GM19328 (cell line): Measurements from ENCODE around the gene PCDHGA9.
"Not testable (repeated sequence)": the region's sequence is repeated elsewhere in the genome, so short reads cannot be mapped to it uniquely, and the experiment has no call there.

Source experiments
- ATAC-seq: cut with Tn5 transposase; IDR thresholded peaks from one replicate; pipeline ENCODE4 v1.9.1; 2021; ENCODE audit warnings: mild to moderate bottlenecking, moderate library complexity; ENCODE audit not compliant: unreplicated experiment

PCDHGA9 gene

DNA sequence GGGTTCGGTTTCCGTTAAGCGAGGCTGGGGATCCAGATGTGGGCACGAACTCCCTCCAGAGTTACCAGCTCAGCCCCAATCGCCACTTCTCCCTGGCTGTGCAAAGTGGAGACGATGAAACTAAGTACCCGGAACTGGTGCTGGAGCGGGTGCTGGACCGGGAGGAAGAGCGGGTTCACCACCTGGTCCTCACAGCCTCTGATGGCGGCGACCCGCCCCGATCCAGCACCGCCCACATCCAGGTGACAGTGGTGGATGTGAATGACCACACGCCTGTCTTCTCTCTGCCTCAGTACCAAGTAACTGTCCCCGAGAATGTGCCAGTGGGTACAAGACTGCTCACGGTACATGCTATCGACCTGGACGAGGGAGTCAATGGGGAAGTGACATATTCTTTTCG is 19.2 kb upstream of the PCDHGA9 start:
- no peak for ATAC-seq

DNA sequence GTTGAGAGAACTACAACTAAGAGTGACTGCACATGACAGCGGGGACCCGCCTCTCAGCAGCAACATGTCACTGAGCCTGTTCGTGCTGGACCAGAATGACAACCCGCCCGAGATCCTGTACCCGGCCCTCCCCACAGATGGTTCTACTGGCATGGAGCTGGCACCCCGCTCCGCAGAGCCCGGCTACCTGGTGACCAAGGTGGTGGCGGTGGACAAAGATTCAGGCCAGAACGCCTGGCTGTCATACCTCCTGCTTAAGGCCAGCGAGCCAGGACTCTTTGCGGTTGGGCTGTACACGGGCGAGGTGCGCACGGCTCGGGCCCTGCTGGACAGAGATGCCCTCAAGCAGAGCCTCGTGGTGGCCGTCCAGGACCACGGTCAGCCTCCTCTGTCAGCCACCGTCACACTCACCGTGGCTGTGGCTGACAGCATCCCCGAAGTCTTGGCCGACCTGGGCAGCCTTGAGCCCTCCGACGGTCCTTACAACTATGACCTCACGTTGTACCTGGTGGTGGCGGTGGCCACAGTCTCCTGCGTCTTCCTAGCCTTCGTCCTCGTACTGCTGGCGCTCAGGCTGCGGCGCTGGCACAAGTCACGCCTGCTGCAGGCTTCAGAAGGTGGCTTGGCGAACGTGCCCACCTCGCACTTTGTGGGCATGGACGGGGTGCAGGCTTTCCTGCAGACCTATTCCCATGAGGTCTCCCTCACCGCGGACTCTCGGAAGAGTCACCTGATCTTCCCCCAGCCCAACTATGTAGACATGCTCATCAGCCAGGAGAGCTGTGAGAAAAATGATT is 17.9 kb upstream of the PCDHGA9 start:
- ATAC-seq = no peak

DNA sequence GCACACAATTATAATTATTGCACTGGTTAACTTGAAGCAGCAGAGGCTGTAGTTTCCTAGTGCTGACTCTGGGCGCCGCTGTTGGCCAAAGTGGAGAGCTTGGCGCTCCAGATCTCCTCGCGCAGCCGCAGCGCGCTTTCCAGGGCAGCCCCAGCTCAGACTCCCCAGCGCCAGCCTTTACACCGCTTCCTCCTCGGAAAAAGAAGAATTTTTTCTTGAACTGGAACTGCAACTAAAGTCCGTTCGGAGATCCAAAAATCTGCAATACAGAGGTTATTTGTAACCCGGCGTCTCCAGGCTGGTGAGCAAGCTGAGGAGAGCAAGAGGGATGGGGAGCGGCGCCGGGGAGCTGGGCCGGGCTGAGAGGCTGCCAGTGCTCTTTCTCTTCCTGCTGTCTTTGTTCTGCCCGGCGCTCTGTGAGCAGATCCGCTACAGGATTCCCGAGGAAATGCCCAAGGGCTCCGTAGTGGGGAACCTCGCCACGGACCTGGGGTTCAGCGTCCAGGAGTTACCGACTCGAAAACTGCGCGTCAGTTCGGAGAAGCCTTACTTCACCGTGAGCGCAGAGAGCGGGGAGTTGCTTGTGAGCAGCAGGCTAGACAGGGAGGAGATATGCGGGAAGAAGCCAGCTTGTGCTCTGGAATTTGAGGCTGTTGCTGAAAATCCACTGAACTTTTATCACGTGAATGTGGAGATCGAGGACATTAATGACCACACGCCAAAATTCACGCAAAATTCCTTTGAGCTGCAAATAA is 14.8 kb upstream of the PCDHGA9 start, which contains the start of gene PCDHGB4:
PCDHGB4 (plus strand) TSS at position 142 of the 755 bp plus-strand sequence; CDS start at position 329, 187 bp downstream.
- not testable (repeated sequence) for ATAC-seq

DNA sequence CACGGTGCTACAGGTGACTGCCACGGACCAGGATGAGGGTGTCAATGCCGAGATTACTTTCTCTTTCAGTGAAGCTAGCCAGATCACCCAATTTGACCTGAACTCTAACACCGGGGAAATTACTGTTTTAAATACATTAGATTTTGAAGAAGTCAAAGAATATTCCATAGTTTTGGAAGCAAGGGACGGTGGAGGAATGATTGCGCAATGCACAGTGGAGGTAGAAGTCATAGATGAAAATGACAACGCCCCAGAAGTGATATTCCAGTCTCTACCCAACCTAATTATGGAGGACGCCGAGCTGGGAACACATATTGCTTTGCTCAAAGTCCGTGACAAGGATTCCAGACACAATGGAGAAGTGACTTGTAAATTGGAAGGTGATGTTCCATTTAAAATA is 13.9 kb upstream of the PCDHGA9 start:
- no peak for ATAC-seq

DNA sequence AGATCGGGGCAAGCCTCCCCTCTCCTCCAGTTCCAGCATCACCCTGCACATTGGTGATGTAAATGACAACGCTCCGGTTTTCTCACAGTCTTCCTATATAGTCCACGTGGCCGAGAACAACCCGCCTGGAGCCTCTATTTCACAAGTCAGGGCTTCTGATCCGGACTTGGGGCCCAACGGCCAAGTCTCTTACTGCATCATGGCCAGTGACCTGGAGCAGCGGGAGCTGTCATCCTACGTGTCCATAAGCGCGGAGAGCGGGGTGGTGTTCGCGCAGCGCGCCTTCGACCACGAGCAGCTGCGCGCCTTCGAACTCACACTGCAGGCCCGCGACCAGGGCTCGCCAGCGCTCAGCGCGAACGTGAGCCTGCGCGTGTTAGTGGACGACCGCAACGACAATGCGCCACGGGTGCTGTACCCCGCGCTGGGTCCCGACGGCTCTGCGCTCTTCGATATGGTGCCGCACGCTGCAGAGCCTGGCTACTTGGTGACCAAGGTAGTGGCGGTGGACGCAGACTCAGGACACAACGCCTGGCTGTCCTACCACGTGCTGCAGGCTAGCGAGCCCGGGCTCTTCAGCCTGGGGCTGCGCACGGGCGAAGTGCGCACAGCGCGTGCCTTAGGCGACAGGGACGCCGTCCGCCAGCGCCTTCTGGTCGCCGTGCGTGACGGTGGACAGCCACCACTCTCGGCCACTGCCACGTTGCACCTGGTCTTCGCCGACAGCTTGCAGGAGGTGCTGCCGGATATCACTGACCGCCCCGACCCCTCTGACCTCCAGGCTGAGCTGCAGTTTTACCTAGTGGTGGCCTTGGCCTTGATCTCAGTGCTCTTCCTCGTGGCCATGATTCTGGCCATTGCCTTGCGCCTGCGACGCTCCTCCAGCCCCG is 13.2 kb upstream of the PCDHGA9 start:
- ATAC-seq = no peak

DNA sequence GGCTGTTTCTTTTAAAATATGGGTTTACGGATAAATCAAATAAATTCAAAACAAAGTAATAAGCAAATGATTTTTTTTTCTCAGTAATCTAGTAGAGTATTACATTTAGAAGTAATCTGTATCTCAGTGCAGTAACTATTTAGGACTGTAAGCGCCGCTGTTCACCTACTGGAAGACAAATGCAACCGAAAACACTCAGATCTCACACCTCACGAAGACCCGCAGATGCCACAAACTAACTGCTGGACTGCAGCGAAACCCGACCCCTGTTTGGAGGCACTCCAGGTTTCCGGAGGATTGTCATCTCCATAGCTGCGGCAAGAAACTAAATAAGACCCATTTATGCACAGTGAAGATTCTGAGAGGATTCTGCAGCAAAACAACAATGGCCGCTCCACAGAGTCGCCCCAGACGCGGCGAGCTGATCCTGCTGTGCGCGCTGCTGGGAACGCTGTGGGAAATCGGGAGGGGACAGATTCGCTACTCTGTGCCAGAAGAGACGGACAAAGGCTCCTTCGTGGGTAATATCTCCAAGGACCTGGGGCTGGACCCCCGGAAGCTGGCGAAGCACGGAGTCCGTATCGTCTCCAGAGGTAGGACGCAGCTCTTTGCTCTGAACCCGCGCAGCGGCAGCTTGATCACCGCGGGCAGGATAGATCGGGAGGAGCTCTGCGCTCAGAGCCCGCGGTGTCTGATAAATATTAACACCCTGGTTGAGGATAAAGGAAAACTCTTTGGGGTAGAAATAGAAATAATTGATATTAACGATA is 10.0 kb upstream of the PCDHGA9 start, which contains the start of gene PCDHGA8:
PCDHGA8 (plus strand) TSS at position 205 of the 770 bp plus-strand sequence; CDS start at position 386, 181 bp downstream.
- ATAC-seq = no peak

DNA sequence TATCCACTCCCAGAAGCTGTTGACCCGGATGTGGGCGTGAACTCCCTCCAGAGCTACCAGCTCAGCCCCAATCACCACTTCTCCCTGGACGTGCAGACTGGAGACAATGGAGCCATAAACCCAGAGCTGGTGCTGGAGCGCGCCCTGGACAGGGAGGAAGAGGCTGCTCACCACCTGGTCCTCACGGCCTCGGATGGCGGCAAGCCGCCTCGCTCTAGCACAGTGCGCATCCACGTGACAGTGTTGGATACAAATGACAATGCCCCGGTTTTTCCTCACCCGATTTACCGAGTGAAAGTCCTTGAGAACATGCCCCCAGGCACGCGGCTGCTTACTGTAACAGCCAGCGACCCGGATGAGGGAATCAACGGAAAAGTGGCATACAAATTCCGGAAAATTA is 9.3 kb upstream of the PCDHGA9 start:
- ATAC-seq = no peak

DNA sequence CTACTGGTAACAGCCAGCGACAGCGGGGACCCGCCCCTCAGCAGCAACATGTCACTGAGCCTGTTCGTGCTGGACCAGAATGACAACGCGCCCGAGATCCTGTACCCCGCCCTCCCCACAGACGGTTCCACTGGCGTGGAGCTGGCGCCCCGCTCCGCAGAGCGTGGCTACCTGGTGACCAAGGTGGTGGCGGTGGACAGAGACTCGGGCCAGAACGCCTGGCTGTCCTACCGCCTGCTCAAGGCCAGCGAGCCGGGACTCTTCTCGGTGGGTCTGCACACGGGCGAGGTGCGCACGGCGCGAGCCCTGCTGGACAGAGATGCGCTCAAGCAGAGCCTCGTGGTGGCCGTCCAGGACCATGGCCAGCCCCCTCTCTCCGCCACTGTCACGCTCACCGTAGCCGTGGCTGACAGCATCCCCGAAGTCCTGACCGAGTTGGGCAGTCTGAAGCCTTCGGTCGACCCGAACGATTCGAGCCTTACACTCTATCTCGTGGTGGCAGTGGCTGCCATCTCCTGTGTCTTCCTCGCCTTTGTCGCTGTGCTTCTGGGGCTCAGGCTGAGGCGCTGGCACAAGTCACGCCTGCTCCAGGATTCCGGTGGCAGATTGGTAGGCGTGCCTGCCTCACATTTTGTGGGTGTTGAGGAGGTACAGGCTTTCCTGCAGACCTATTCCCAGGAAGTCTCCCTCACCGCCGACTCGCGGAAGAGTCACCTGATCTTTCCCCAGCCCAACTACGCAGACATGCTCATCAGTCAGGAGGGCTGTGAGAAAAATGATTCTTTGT is 8.0 kb upstream of the PCDHGA9 start:
- not testable (repeated sequence) for ATAC-seq

DNA sequence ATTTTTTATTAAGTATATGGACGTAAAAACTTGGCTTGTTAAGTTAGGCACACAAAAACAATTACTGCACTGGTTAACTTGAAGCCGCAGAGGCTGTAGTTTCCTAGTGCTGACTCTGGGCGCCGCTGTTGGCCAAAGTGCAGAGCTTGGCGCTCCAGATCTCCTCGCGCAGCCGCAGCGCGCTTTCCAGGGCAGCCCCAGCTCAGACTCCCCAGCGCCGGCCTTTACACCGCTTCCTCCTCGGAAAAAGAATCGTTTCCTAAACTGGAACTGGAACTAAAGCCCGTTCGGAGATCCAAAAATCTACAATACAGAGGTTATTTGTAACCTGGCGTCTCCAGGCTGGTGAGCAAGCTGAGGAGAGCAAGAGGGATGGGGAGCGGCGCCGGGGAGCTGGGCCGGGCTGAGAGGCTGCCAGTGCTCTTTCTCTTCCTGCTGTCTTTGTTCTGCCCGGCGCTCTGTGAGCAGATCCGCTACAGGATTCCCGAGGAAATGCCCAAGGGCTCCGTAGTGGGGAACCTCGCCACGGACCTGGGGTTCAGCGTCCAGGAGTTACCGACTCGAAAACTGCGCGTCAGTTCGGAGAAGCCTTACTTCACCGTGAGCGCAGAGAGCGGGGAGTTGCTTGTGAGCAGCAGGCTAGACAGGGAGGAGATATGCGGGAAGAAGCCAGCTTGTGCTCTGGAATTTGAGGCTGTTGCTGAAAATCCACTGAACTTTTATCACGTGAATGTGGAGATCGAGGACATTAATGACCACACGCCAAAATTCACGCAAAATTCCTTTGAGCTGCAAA is 4.6 kb upstream of the PCDHGA9 start, which contains the start of gene PCDHGB5:
PCDHGB5 (plus strand) TSS at position 192 of the 796 bp plus-strand sequence; CDS start at position 373, 181 bp downstream.
- peak; percentile 93 for ATAC-seq

DNA sequence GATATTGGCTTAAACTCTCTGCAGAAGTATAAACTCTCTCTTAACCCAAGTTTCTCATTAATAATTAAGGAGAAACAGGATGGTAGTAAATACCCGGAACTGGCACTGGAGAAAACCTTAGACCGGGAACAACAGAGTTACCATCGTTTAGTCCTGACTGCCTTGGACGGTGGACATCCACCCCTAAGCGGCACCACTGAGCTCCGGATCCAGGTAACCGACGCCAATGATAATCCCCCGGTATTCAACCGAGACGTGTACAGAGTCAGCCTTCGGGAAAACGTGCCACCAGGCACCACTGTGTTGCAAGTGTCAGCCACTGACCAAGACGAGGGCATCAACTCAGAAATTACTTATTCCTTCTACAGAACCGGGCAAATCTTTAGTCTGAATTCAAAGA is 4.0 kb upstream of the PCDHGA9 start:
- no peak for ATAC-seq

DNA sequence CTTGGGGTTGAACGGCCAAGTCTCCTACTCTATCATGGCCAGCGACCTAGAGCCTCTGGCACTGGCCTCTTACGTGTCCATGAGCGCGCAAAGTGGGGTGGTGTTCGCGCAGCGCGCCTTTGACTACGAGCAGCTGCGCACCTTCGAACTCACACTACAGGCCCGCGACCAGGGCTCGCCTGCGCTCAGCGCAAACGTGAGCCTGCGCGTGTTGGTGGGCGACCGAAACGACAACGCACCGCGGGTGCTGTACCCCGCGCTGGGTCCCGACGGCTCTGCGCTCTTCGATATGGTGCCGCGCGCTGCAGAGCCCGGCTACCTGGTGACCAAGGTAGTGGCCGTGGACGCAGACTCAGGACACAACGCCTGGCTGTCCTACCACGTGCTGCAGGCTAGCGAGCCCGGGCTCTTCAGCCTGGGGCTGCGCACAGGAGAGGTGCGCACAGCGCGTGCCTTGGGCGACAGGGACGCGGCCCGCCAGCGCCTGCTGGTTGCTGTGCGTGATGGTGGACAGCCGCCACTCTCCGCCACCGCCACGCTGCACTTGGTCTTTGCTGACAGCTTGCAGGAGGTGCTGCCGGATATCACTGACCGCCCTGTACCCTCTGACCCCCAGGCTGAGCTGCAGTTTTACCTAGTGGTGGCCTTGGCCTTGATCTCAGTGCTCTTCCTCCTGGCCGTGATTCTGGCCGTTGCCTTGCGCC is 2.9 kb upstream of the PCDHGA9 start:
- ATAC-seq = no peak

DNA sequence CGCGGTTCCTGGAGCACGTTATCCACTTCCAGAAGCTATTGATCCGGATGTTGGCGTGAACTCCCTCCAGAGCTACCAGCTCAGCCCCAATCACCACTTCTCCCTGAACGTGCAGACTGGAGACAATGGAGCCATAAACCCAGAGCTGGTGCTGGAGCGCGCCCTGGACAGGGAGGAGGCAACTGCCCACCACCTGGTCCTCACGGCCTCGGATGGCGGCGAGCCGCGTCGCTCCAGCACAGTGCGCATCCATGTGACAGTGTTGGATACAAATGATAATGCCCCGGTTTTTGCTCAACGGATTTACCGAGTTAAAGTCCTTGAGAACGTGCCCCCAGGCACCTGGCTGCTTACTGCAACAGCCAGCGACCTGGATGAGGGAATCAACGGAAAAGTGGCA is 809 bp downstream of the PCDHGA9 start:
- ATAC-seq = no peak

DNA sequence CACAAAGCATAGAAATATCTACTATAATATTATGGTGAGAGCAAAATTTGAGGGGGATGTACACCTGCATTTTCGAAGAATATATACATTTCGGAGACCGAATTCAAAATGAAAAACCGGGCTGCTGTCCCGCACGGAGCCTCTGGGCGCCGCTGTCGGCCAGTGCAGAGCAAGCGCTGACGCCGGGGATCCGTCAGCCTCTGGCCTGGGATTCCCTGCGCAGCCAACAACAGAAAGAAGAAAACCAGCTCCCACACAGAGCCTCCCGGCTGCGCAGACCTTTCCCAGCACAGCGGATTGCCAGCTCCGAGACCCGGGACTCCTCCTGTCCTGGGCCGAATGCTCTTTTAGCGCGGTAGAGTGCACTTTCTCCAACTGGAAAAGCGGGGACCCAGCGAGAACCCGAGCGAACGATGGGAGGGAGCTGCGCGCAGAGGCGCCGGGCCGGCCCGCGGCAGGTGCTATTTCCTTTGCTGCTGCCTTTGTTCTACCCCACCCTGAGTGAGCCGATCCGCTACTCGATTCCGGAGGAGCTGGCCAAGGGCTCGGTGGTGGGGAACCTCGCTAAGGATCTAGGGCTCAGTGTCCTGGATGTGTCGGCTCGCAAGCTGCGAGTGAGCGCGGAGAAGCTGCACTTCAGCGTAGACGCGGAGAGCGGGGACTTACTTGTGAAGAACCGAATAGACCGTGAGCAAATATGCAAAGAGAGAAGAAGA is 5.4 kb downstream of the PCDHGA9 start, which contains the start of gene PCDHGB6:
PCDHGB6 (plus strand) TSS at position 232 of the 716 bp plus-strand sequence; CDS start at position 414, 182 bp downstream.
- peak; percentile 76 for ATAC-seq

DNA sequence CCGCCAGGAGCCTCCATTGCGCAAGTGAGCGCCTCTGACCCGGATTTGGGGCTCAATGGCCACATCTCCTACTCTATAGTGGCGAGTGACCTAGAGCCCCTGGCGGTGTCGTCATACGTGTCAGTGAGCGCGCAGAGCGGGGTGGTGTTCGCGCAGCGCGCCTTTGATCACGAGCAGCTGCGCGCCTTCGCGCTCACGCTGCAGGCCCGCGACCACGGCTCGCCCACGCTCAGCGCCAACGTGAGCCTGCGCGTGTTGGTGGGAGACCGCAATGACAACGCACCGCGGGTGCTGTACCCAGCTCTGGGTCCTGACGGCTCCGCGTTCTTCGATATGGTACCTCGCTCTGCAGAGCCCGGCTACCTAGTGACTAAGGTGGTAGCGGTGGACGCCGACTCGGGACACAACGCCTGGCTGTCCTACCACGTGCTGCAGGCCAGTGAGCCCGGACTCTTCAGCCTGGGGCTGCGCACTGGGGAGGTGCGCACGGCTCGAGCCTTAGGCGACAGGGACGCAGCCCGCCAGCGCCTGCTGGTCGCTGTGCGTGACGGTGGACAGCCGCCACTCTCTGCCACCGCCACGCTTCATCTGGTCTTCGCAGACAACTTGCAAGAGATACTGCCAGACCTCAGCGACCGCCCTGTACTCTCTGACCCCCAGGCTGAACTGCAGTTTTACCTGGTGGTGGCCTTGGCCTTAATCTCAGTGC is 7.2 kb downstream of the PCDHGA9 start:
- no peak for ATAC-seq

DNA sequence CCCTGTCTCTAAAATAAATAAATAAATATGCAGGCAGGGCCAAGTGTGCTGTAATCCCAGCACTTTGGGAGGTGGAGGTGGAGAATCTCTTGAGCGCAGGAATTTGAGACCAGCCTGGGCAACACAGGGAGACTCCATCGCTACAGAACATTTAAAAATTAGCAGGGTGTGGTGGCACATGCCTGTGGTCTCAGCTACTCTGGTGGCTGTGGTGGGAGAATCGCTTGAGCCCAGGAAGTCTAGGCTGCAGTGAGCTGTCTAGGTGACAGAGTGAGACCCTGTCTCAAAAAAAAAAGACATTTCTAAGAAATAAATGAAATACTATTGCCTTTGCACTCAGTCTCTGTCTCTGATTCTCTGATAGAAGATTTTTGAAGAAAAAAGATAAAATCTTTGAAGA is 9.0 kb downstream of the PCDHGA9 start:
- ATAC-seq = no peak

DNA sequence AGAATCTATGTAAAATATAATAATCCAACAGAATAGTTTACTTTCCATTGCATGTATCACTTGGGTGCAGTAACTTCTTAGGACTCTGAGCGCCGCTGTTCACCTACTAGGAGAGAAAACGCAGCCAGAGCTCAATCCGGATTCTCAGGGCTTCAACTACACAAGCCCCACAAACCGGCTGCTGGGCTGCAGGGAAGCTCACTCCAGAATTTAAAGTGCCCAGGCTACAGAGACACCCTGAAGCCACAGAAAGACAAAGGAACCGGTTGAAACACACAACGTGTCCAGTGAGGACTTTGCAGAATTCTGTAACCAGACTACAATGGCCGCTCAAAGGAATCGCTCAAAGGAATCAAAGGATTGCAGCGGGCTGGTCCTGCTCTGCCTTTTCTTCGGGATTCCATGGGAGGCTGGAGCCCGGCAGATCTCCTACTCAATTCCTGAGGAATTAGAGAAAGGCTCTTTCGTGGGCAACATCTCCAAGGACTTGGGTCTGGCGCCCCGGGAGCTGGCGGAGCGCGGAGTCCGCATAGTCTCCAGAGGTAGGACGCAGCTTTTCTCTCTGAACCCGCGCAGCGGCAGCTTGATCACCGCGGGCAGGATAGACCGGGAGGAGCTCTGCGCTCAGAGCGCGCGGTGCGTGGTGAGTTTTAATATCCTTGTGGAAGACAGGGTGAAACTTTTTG is 10.4 kb downstream of the PCDHGA9 start, which contains the start of gene PCDHGA10:
PCDHGA10 (plus strand) TSS at position 134 of the 686 bp plus-strand sequence; CDS start at position 323, 189 bp downstream.
- ATAC-seq = no peak
